ENCODE measurements around the gene SH3RF1. TPM values are rescaled to one million over a fixed set of nuclear protein-coding genes. Genes with fewer than 3 reads are reported as not detected.
A peak's percentile ranks its signal among the peaks of the same experiment; 100 is the strongest.

Gene SH3RF1
- total RNA-seq, 1 experiment from 2014 or later, result 16.6 TPM

DNA sequence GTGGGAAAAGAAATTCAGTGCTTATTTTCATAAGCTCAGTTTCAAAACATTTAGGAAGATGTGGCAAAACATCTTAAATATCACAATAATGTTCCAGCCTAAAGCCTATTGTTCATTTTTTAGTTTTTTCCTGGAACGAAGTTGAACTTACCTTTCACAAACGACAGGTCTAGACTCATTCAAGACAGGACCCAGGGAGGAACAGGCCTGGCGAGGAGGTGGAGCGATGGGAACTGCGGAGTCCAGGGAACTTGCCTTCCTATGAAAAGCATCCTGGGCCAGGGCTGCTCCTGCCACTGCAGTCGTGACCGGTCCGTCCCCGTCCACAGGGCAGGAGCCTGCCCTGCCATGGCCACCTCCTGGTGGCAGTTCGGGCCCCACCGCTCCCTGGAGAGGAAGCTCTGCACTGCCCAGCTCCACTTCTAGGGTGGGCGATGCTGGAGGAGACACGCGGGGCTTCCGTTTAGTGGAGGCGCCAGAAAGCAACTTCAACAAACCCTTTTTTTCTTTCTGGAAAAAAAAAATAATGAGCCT lies 164.0 kb downstream of the SH3RF1 start (continued):
- TF ChIP-seq ZNF532 (CRISPR knock-in tag; IDR thresholded peaks at IDR 0.05; ENCODE audit: borderline replicate concordance) (no peak), E2F4 (CRISPR knock-in tag; IDR thresholded peaks at IDR 0.05; ENCODE audit: borderline replicate concordance, low read depth) (no peak)

DNA sequence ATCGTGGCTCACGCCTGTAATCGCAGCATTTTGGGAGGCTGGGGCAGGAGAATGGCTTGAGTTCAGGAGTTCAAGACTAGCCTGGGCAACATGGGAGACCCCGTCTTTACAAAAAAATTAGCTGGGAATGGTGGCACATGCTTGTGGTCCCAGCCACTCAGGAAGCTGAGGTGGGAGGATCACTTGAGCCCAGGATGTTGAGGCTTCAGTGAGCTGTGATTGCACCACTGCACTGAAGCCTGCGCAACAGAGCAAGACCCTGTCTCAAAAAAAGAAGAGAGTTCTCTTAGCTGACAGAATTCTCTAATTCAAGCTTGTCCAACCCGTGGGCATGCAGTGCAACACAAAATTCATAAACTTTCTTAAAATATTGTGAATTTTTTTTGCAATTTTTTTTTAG lies 165.1 kb downstream of the SH3RF1 start:
- Mint-ChIP-seq H3K9me3 (no peaks in the 10 kb centered on the region), H3K36me3 (peaks cover 10% of the 10 kb centered on the region), H3K4me3 (no peak overlapping the region), H3K27me3 (ENCODE audit: low read depth) (no peaks in the 10 kb centered on the region), H3K4me1 (peaks cover 24% of the 10 kb centered on the region), H3K27ac (0 out of 2 replicates have a peak overlapping the region, but pooled peaks have one; percentile 3)
- no peak for DNase-seq (ENCODE audit: low spot score)
- no peak for ATAC-seq
- POLR2A ChIA-PET, result no interaction called here
- CTCF ChIA-PET, result no interaction called here
- TF ChIP-seq NR3C1 (CRISPR knock-in tag; conservative IDR thresholded peaks at IDR 0.05; ENCODE audit: low read depth) (no peak), ZSCAN18 (CRISPR knock-in tag; IDR thresholded peaks at IDR 0.05) (no peak), FOXK1 (CRISPR knock-in tag; IDR thresholded peaks at IDR 0.05) (no peak), RORB (CRISPR knock-in tag; IDR thresholded peaks at IDR 0.05) (no peak), ZBTB21 (CRISPR knock-in tag; IDR thresholded peaks at IDR 0.05; ENCODE audit: borderline replicate concordance) (no peak), E2F5 (CRISPR knock-in tag; IDR thresholded peaks at IDR 0.05) (no peak), CREM (CRISPR knock-in tag; IDR thresholded peaks at IDR 0.05) (no peak), IRF2 (CRISPR knock-in tag; IDR thresholded peaks at IDR 0.05; ENCODE audit: borderline replicate concordance, low read depth) (no peak), ZNF396 (CRISPR knock-in tag; IDR thresholded peaks at IDR 0.05; ENCODE audit: borderline replicate concordance) (no peak), TP53 (CRISPR knock-in tag; IDR thresholded peaks at IDR 0.05) (no peak), CTCF (IDR thresholded peaks at IDR 0.05) (no peak)
- TF ChIP-seq, protein P1, sequence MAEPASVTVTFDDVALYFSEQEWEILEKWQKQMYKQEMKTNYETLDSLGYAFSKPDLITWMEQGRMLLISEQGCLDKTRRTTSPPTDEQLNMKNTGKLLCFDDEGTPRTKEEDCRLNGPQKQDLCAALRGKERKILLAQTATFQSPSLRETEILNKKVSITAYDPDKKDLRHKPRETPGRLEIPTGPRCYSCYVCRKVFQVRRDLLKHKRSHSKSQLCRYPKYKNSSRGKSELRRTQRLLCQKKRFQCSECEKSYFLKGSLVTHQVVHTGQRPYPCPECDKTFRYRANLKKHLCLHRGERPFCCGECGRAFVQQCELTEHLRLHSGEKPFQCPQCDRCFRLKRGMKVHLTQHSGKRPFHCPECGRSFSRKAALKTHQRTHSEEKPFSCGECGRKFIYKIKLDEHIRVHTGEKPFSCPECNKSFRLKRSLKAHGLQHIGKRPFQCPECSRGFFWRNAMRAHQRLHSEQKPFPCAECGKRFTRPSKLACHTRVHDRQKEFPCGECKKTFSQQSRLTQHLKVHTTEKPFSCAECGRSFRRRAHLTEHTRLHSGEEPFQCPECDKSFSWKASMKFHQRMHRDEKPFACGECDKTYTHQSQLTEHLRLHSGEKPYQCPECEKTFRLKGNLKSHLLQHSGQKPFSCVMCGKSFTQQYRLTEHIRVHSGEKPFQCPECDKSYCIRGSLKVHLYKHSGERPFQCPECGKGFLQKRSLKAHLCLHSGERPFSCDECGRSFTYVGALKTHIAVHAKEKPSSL (CRISPR knock-in tag; conservative IDR thresholded peaks at IDR 0.05), result no peak
